NCI-H1417 treated with DMSO at 0.1 percent for 48 hours (cell line): Measurements from ENCODE around the gene LUM.

Source experiments
- DNase-seq: peaks from one replicate; lab custom pipeline; 2025; lab: John Stamatoyannopoulos, UW

Gene LUM

DNA sequence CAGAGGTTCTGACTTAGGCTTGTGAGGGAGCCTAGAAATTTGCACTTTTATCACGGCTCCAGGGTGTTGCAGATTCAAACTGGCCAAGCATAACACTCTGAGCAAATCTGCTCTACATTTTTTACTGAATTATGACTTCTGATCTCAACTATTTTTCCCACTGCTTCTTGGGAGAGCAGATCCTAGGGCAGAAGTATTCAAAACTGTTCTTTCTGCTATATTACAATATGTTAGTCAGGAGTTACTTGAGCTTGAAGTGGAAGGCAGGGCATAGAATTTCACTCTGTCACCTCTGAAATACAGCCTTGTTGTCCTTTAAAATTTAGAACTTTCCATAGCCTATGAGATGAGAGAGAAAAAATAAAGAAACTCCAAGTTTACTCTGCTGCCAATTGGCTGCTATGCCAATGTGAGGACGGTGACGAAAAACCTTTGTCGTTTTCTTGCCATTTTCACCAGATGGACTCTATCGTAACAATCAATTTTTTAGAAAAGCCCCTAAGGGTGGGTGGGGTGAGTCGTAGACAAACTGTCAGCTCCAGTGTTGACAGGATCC is 37.1 kb downstream of the LUM start:
- DNase-seq: no peak

DNA sequence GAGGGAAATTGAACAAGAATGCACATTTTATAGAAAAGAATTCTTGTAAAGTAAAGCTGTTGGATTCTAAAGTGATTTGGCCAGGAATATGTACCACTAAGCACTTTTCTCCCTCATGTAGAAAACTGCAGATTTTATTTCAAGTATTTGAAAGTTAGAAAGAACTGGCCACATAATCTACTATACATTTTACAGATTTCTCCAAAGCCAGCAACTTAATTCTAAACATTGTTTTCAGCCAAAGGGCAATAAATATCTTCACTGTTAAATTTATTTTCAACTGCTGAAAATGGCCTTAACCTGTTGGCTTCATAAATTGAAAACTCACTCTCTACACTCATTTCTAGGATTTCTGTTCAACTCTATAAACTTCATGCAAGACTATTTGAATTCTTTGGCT is 37.9 kb downstream of the LUM start:
- no peak for DNase-seq

DNA sequence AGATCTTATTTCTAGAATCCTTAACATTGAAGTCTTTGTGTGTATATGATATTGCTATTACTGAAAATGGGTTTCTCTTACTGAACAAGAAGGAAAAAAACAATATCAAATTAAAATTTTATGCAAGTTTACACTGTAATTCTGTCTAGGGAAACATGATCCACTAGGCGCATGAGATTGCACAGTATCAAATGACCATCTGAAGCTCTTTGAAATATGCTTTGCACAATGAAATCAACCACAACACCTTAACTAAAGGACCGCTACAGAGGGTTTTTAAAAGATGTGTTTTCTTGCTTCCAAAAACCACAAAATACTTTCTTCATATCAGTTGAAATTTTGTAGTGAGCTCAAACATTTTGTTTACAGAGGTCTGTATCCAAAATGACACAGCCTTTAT is 38.4 kb downstream of the LUM start:
- DNase-seq: no peak

DNA sequence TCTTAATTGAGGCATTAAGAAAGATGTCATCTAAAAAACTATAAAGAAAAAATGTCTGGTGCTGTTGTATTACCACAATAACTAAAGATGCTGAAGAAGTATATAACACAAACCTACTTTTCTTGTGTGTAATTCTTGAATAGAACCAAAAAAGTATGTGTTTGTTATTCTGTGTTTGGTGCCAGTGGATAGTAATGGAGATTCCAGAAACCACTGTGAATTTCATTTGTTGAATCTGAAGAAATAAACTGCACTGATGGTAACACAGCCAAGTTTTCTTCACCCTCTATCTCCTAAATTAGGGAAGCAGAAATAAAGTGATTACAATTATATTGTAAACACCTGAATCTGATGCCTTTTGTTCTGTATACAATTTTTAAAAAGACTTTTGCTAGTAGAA is 40.4 kb downstream of the LUM start:
- DNase-seq: no peak

DNA sequence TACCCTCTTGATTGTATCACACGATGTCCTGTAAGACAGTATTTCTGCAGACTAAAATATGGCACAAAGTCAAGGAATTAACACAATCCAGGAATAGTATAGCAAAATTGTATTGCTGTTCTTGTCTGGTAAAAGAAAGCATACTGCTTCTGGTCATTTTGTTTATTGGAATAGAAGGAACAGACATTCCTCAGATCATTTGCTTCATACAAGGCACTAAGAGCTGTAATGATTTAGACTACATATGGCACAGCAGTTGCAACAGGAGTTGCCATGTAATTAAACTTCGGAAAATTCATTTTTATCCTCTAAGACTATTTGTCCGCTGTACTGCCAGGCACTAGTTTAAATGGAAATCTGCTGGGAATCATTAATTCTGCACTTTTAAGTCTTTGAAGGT is 45.9 kb downstream of the LUM start:
- no peak for DNase-seq

DNA sequence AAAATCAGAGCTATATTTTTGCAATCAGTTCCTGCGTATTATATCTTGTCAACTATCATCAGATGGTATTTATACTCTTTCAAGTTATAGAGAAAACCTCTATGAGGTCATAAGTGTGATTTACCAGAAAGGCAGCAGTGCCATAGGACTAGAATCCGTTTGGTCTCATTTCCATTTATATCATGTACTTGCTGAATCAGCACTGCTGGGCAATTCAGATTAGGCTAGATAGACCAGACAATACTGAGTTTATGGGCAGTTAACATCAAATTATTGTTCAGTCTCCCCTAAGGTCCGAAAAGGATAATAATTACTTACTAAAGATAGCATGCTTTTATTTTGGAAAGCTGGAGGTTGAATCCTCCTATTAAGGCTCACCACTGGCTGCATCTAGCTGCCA is 46.7 kb downstream of the LUM start:
- DNase-seq: no peak

DNA sequence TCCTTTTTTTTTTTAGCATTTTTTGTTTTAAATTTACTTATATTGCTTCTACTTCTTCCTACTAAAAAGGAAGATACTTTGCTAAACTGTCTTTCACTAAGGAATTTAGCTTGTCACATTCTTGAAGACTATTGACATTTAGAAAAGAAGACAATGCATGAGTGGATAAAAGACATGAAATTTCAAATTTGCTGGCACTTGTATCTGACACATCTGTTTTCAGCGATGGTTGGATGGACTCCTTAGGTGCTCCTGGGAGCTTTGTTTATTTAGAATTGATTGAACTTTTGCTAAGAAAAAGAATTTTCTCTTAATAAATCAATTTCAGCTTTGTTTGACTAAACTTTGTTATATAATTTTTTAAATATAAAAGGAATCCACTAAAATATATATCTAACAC is 50.2 kb downstream of the LUM start:
- DNase-seq: no peak

DNA sequence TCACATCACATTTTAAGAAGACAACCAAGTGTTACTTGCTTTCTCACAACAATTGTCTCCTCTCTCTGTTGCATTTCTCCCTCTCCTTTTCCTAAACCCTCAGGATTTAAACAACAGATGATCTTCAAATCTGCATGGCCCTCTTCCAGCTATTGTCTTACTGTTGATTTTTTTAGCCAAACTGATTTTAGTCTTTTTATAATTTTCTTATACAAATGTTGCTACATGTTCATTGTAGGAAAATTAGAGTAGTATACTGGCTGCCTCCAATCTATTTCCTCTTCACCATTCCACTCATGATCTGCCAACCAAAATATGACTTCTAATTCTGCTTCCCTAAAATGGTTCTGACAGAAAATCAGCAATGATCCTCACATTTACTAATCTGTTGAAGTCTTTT is 52.1 kb downstream of the LUM start:
- DNase-seq: no peak

DNA sequence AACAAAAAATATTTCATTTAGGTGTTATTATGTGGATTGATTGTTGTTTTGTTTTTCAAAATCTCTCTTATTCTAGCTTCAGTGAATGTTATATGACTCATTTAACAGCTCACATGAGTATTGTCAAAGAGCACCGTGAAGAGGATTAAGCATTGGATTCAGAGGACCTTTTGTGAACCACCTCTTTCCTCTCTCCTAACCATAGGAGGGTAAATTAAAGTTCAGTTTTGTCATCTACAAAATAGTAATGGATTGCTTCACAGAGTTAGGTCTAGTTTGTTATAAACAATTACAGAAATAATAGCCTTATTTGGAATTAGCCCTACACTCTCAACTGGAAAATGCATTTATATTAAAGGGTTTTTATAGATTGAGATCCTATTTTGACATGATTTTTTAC is 52.5 kb downstream of the LUM start:
- DNase-seq: no peak

DNA sequence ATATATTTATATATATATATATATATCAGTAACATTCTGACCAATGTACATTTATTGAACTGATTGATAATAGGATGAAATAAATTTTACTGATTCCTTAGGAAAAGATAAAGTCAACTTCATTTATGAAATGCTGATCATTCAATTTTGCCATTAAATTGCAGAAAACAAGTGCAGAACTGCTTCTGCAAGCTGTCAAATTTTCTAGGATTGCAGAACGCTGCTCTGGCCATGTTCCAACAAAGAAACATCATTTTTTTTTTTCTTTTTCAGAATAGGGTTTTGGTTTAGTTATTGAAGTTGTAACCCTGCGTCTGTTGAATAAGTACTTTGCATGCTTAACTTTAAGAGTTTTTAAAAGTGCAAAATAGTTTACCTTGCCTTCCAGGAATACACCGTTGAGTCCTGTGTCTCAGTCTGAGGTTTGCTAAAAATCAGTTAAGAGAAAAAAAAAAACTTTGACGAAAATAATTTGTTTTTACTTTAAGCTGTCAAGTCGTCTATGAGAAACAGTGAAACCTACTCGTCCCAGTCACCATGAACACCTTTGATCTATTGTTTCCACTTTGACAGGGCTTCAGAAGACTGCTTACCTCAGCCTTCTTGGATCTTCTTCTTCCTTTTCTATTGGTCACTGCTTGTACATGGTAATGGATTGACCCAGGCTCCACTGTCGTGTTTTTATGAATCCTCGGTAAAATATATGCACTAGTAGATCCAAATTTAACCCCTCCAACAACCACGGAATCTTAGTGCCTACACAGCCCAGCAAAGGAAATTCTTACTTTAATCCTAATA is 53.7 kb downstream of the LUM start, which contains the start of gene KERA:
Gene KERA, minus strand, starts transcription at position 657 of the 798 bp plus-strand sequence. CDS start 1,743 bp downstream, outside the sequence.
- no peak for DNase-seq

DNA sequence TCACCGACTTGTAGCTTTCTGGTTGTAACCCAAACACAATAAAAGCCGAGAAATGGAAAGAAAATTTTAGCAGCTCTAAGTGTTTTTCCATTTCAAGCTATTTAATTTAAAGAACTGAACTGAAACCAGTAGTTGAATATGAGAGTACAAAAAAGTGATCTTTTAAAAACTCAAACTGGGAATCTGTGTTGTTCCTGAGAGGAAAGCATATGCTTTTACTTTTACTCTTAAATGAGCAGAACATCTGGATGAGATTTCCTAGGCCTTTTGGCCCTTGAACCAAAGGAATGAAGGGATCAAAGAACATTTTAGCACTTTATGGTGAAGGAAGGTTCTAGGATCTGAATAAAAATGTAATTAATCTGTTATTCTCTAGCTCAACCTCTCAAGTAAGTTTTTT is 54.8 kb downstream of the LUM start:
- DNase-seq: no peak

DNA sequence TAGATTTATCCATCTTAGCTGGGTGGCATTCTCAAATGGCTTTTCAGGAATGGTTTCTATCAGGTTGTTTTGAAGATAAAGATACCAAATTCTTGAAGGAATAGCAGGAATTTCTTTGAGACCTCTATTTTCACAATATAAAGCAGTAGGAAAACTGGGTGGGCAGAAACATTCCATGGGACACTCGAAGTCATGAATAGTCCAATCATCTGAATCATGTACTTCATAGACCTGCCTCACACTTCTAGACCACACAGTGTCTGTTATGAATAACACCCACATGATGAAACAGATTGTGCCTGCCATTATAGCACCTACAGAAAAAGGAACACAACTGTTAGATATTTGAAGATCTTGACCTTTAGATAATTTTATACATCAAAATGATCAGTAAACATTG is 55.3 kb downstream of the LUM start:
- no peak for DNase-seq

DNA sequence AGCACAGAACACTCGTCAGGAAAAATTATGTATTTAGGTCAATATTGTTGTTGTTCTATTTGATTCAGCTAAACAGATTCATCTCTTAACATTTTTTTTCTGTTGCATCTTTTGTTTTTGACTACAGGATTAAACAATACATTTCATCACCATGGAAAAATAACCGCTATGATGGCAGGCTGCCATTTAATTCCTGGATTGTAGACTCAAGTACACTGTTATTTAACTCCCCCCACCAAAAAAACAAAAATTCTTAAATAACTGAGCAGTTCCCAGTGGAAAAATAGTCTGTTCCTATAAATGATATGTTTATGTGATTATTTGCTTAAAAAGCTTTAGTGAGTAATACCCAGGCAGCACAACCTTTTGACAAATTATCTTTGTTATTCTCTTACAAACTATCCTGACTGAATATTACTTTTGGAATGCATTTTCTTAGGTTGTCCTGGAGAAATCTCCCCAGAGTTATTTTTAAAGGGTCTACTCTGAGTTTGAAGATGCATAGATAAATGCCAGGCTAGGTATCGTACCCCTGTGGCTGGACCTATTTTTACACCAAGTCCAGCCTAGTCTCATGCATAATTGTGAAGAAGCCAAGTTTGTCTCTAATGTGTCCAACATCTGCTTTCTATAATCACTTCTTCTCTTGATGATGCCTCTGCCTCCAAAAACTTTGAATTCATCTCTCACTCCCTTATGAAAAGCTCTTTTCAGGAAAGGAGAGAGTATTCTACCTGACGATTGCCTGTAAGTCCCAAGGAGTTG is 57.2 kb downstream of the LUM start:
- no peak for DNase-seq
